Neural cell (in vitro differentiated cells): ENCODE results near the gene ADIPOR2. TPM values are rescaled to one million over a fixed set of nuclear protein-coding genes. Genes with fewer than 3 reads are reported as not detected.
"Not testable (repeated sequence)": the region's sequence is repeated elsewhere in the genome, so short reads cannot be mapped to it uniquely, and the experiment has no call there.

Experiments
- H2AFZ ChIP-seq: fragments of 200-600, 300-800 bp; sonication (generic), shearing (Covaris generic); 2 replicates; pipeline ENCODE4 v1.6.0; 2014; ENCODE audit warnings: low read depth, mild to moderate bottlenecking, antibody characterized with exemption, low read length, moderate library complexity
- H3F3A ChIP-seq: fragments of 200-600 bp; shearing (Covaris generic); 2 replicates; pipeline ENCODE4 v1.6.1; 2016; ENCODE audit warnings: mild to moderate bottlenecking, moderate library complexity, mixed read lengths, antibody characterized with exemption, low read length; ENCODE audit not compliant: insufficient read depth, poor library complexity, severe bottlenecking
- H3K27ac ChIP-seq: fragments of 200-600, 300-800 bp; sonication (generic), shearing (Covaris generic); 2 replicates; pipeline ENCODE4 v1.5.1; 2014; ENCODE audit warnings: mild to moderate bottlenecking, low read length, moderate library complexity
- H3K27me3 ChIP-seq: fragments of 300-800, 200-600 bp; sonication (generic), shearing (Covaris generic); 2 replicates; pipeline ENCODE4 v1.6.0; 2014; ENCODE audit warnings: mild to moderate bottlenecking, low read depth, low read length, moderate library complexity; ENCODE audit not compliant: insufficient read depth
- H3K36me3 ChIP-seq: fragments of 300-800, 200-600 bp; sonication (generic), shearing (Covaris generic); 2 replicates; pipeline ENCODE4 v1.5.1; 2014; ENCODE audit warnings: mild to moderate bottlenecking, antibody characterized with exemption, low read length, moderate library complexity; ENCODE audit not compliant: insufficient read depth
- H3K4me2 ChIP-seq: fragments of 300-800, 200-600 bp; sonication (generic), shearing (Covaris generic); 2 replicates; pipeline ENCODE4 v1.6.0; 2014; ENCODE audit warnings: mild to moderate bottlenecking, low read length
- H3K4me3 ChIP-seq: fragments of 300-800, 200-600 bp; sonication (generic), shearing (Covaris generic); 2 replicates; pipeline ENCODE4 v1.5.1; 2014; ENCODE audit warnings: mild to moderate bottlenecking, low read length, moderate library complexity
- H3K79me2 ChIP-seq: fragments of 200-600 bp; shearing (Covaris generic); replicated peaks from 2 replicates; pipeline ENCODE4 v1.6.0; 2014; ENCODE audit warnings: mild to moderate bottlenecking, low read length, moderate library complexity; ENCODE audit not compliant: insufficient read depth
- H3K9ac ChIP-seq: fragments of 300-800, 200-600 bp; sonication (generic), shearing (Covaris generic); 2 replicates; pipeline ENCODE4 v1.6.1; 2016; ENCODE audit warnings: mild to moderate bottlenecking, low read length, mixed read lengths
- H3K9me2 ChIP-seq: fragments of 200-600 bp; shearing (Covaris generic); 2 replicates; pipeline ENCODE4 v1.6.1; 2016; ENCODE audit warnings: mild to moderate bottlenecking, low read length, mixed read lengths; ENCODE audit not compliant: insufficient read depth
- H3K9me3 ChIP-seq: fragments of 200-600, 300-800 bp; sonication (generic), shearing (Covaris generic); 2 replicates; pipeline ENCODE4 v1.6.1; 2016; ENCODE audit warnings: mild to moderate bottlenecking, mixed run types, low read length, moderate library complexity, mixed read lengths
- H4K20me1 ChIP-seq: fragments of 200-600 bp; shearing (Covaris generic); 2 replicates; pipeline ENCODE4 v1.6.1; 2016; ENCODE audit warnings: mild to moderate bottlenecking, mixed run types; ENCODE audit not compliant: insufficient read depth
- EP300 ChIP-seq: fragments of 450-650 bp; conservative IDR thresholded peaks from 2 replicates; pipeline ENCODE4 v1.6.1; 2014; ENCODE audit warnings: antibody characterized with exemption, mild to moderate bottlenecking, moderate library complexity; ENCODE audit not compliant: poor library complexity, severe bottlenecking
- EZH2 ChIP-seq: fragments of 200-600, 300-800 bp; shearing (Covaris generic), sonication (generic); IDR thresholded peaks from 2 replicates; pipeline ENCODE4 v1.6.1; 2014; ENCODE audit warnings: antibody characterized with exemption, low read length, borderline replicate concordance, mild to moderate bottlenecking; ENCODE audit not compliant: insufficient read depth, poor library complexity, severe bottlenecking
- MXI1 ChIP-seq: fragments of 450-650 bp; conservative IDR thresholded peaks from 2 replicates; pipeline ENCODE4 v1.6.1; 2014; ENCODE audit warnings: antibody characterized with exemption, mild to moderate bottlenecking; ENCODE audit not compliant: poor library complexity, severe bottlenecking
- RAD21 ChIP-seq: fragments of 450-650 bp; conservative IDR thresholded peaks from 2 replicates; pipeline ENCODE4 v1.6.1; 2014; ENCODE audit warnings: antibody characterized with exemption, mild to moderate bottlenecking, moderate library complexity
- SMC3 ChIP-seq: fragments of 450-650 bp; conservative IDR thresholded peaks from 2 replicates; pipeline ENCODE4 v1.6.1; 2014; ENCODE audit warnings: antibody characterized with exemption, mild to moderate bottlenecking, moderate library complexity; ENCODE audit not compliant: poor library complexity
- polyA plus RNA-seq: library from polyadenylated mRNA; depleted of rRNA; stranded (reverse); fragments of >200 nt; gene quantifications from 2 replicates; pipeline ENCODE4 v1.2.3, GENCODE V29; 2014
- TF ChIP-seq, protein P1 (sequence below): IDR thresholded peaks from 2 replicates; pipeline ENCODE4 v1.6.1; 2012; ENCODE audit warnings: borderline replicate concordance
- TF ChIP-seq, protein P2 (sequence below): fragments of 450-650 bp; IDR thresholded peaks from 2 replicates; pipeline ENCODE4 v1.5.1; 2014; ENCODE audit warnings: antibody characterized with exemption, mild to moderate bottlenecking, moderate library complexity; ENCODE audit not compliant: poor library complexity, severe bottlenecking

ADIPOR2 gene
- polyA plus RNA-seq, 1 donor from 2014 or later, result 18.5 TPM

DNA sequence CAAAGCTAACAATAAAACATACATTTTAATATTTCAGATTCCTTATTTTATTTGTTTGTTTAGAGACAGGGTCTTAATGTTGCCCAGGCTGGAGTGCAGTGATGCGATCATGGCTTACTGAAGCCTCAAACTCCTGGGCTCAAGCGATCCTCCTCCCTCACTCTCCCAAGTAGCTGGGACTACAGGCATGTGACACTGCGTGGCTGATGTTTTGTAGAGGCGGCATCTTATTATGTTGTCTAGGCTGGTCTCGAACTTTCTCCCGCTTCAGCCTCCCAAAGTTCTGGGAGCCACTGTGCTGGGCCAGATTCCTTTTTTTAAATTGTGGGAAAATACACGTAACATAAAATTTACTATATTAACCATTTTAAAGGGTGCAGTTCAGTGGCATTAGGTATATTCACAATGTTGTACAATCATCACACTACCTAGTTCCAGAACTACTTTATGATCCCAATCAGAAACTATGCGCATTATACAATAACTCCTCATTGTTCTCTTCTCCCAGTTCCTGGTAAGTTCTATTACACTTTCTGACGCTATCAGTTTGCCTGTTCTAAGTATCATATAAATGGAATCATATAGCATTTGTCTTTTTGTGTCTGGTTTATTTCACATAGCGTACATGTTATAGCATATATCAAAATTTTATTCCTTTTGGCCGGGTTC, 40.3 kb downstream of the ADIPOR2 start:
- Histone ChIP-seq H4K20me1 (no peaks in the 10 kb centered on the region), H3K27me3 (no peaks in the 10 kb centered on the region), H3K9me2 (no peaks in the 10 kb centered on the region), H3K4me2 (no peak overlapping the region), H3K9me3 (no peaks in the 10 kb centered on the region), H3K36me3 (no peaks in the 10 kb centered on the region), H3K9ac (no peak overlapping the region), H3K79me2 (peaks cover 9% of the 10 kb centered on the region), H3K27ac (no peak overlapping the region), H3F3A (no peaks in the 10 kb centered on the region), H2AFZ (no peak overlapping the region), H3K4me3 (no peak overlapping the region)
- TF ChIP-seq MXI1 (no peak), SMC3 (no peak), RAD21 (no peak), EZH2 (no peak), EP300 (no peak)
- TF ChIP-seq, protein P1, sequence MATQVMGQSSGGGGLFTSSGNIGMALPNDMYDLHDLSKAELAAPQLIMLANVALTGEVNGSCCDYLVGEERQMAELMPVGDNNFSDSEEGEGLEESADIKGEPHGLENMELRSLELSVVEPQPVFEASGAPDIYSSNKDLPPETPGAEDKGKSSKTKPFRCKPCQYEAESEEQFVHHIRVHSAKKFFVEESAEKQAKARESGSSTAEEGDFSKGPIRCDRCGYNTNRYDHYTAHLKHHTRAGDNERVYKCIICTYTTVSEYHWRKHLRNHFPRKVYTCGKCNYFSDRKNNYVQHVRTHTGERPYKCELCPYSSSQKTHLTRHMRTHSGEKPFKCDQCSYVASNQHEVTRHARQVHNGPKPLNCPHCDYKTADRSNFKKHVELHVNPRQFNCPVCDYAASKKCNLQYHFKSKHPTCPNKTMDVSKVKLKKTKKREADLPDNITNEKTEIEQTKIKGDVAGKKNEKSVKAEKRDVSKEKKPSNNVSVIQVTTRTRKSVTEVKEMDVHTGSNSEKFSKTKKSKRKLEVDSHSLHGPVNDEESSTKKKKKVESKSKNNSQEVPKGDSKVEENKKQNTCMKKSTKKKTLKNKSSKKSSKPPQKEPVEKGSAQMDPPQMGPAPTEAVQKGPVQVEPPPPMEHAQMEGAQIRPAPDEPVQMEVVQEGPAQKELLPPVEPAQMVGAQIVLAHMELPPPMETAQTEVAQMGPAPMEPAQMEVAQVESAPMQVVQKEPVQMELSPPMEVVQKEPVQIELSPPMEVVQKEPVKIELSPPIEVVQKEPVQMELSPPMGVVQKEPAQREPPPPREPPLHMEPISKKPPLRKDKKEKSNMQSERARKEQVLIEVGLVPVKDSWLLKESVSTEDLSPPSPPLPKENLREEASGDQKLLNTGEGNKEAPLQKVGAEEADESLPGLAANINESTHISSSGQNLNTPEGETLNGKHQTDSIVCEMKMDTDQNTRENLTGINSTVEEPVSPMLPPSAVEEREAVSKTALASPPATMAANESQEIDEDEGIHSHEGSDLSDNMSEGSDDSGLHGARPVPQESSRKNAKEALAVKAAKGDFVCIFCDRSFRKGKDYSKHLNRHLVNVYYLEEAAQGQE, result no peak
- TF ChIP-seq, protein P2, sequence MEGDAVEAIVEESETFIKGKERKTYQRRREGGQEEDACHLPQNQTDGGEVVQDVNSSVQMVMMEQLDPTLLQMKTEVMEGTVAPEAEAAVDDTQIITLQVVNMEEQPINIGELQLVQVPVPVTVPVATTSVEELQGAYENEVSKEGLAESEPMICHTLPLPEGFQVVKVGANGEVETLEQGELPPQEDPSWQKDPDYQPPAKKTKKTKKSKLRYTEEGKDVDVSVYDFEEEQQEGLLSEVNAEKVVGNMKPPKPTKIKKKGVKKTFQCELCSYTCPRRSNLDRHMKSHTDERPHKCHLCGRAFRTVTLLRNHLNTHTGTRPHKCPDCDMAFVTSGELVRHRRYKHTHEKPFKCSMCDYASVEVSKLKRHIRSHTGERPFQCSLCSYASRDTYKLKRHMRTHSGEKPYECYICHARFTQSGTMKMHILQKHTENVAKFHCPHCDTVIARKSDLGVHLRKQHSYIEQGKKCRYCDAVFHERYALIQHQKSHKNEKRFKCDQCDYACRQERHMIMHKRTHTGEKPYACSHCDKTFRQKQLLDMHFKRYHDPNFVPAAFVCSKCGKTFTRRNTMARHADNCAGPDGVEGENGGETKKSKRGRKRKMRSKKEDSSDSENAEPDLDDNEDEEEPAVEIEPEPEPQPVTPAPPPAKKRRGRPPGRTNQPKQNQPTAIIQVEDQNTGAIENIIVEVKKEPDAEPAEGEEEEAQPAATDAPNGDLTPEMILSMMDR, result no peak

DNA sequence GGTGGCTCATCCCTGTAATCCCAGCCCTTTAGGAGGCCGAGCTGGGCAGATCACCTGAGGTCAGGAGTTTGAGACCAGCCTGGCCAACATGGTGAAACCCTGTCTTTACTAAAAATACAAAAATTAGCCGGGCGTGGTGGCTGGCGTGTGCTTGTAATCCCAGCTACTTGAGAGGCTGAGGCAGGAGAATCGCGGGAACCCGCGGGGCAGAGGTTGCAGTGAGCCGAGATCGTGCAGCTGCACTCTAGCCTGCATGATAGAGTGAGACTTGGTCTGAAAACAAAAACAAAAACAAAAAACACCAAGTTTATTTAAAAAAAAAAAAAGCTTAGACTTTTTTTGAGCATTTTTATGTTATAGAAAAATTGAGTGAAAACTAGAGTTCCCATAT, 40.8 kb downstream of the ADIPOR2 start:
- not testable (repeated sequence) for H3F3A ChIP-seq, H3K36me3 ChIP-seq, H2AFZ ChIP-seq, H3K79me2 ChIP-seq, H3K27ac ChIP-seq, H3K4me3 ChIP-seq, H3K27me3 ChIP-seq, H3K9ac ChIP-seq, H3K4me2 ChIP-seq, H3K9me2 ChIP-seq, H4K20me1 ChIP-seq, H3K9me3 ChIP-seq

DNA sequence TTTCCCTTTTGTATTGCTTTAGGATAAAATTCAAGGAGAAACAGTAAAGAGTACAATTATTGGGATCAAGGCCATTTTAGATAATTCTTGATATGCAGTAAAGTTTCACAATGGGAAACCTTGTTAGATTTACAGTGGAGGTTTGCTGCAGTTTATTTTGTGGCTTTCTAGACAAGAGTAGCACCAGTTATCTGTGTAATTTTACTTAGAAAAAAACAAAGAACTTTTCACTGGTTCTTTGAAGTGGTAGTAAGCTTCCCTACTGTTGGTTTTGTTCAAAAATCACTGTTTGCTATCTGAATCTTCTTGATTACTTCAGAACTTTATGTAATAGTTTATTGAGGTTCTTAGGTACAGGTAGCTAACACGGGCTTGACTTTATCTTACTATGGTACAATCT, 42.0 kb downstream of the ADIPOR2 start:
- H3K79me2 ChIP-seq, result peaks cover 13% of the 10 kb centered on the region
- no peak overlapping the region for H3K27ac ChIP-seq

DNA sequence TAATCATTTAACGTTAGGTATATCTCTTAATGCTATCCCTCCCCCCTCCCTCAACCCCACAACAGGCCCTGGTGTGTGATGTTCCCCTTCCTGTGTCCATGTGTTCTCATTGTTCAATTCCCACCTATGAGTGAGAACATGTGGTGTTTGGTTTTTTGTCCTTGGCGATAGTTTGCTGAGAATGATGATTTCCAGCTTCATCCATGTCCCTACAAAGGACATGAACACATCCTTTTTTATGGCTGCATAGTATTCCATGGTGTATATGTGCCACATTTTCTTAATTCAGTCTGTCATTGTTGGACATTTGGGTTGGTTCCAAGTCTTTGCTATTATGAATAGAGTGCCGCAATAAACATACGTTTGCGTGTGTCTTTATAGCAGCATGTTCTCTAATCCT, 42.8 kb downstream of the ADIPOR2 start:
- H3K36me3 ChIP-seq, H3K27me3 ChIP-seq, H3F3A ChIP-seq, H2AFZ ChIP-seq, H3K9ac ChIP-seq, H3K9me2 ChIP-seq, H4K20me1 ChIP-seq, H3K4me3 ChIP-seq, H3K4me2 ChIP-seq, H3K9me3 ChIP-seq, H3K27ac ChIP-seq: not testable (repeated sequence)
- peaks cover 13% of the 10 kb centered on the region for H3K79me2 ChIP-seq

More for the DNA sequence above, 42.0 kb downstream of the ADIPOR2 start:
- Histone ChIP-seq H3K4me2 (no peak overlapping the region), H3K9ac (no peak overlapping the region), H4K20me1 (no peaks in the 10 kb centered on the region), H3K9me2 (no peaks in the 10 kb centered on the region), H2AFZ (no peak overlapping the region), H3K27me3 (no peaks in the 10 kb centered on the region), H3K36me3 (no peaks in the 10 kb centered on the region), H3K9me3 (no peaks in the 10 kb centered on the region), H3F3A (no peaks in the 10 kb centered on the region), H3K4me3 (no peak overlapping the region)
- no peak for TF ChIP-seq MXI1
- TF ChIP-seq, protein P1, result no peak
